Activated naive CD8-positive, alpha-beta T cell treated with anti-CD3 and anti-CD28 coated beads, Interleukin-2, amount 50 U/mL, for 16 hours (primary cell): Measurements from ENCODE around the gene SCYGR1.
"Not testable (repeated sequence)": the region's sequence is repeated elsewhere in the genome, so short reads cannot be mapped to it uniquely, and the experiment has no call there.

ENCODE experiments used
- DNase-seq: peaks from one replicate; pipeline ENCODE4 v3.0.0-alpha.2; 2020; ENCODE audit warnings: low read depth, low spot score

The SCYGR1 gene

DNA sequence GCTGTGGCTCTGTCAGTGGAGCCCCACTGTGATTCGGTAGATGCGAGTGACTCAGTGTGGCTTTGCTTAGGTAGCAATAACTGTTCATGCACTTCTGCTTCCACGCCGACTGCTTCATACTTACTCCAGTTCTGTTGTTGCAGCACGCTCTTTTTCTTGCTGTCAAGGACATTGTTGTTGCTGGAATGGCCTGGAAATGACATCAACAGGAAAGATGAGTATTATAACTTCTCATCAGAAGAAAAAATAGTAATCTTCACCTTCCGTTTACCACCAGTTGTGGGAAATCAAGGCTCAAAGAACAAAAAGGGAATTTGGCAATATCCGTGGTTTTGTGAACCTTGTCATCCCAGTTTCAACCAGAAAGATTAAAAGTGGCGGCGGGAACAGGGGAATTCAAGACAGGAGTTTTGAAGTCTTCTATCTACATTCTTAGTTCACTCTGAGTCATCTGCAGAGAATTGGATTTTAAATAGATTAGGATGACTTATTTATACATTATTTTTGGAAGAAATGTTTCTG, 16.9 kb downstream of the SCYGR1 start:
- DNase-seq = no peak

DNA sequence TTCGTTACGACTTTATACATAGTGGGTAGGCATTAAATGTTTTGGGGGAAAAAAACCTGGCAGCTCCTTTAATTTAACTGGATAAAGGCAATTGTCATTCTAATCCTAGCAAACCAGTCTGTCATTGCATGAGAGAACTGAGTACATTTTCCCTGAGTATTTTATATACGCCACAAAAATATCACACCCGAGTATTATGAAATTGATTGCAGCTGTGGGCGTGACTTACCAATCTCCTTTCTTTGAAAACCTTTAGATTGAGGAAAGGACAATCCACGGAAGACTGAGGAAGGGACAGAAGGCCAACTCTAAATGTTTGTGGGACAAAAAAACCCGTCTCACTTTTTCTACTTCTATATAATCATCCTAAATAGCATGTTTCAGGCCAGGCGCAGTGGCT, 17.7 kb downstream of the SCYGR1 start:
- no peak for DNase-seq

DNA sequence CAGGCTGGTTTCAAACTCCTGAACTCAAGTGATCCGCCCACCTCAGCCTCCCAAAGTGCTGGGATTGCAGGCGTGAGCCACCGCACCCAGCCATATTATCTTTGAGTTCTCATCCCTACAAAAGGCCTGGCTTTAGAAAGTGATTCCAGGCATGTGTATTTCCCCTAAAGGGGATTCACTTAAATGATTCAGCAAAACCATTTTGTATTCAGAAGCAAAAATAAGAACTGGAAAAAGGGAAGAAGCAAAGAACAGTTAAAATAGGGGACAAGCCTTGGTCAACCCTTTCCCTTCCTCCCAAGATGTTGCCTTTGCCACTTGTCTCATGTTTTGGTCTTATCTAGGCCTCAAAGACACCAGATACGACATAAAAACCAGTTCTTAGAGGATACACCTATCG, 19.2 kb downstream of the SCYGR1 start:
- DNase-seq = no peak

DNA sequence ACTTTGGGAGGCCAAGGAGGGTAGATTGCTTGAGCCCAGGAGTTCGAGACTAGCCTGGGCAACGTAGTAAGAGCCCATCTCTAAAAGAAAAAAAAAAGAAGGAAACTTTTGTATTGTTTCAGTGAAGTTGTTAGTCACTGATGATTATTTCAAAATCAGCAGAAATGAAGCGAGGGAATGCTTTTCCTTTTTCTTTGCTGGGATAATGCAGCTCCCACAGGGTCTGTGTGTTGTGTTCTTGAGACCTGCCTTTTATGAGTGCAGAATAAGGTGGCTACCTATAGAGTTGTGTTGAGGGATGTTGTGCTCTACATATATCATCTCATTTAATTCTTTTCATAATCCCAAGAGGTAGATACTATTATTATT, 20.3 kb downstream of the SCYGR1 start:
- no peak for DNase-seq

DNA sequence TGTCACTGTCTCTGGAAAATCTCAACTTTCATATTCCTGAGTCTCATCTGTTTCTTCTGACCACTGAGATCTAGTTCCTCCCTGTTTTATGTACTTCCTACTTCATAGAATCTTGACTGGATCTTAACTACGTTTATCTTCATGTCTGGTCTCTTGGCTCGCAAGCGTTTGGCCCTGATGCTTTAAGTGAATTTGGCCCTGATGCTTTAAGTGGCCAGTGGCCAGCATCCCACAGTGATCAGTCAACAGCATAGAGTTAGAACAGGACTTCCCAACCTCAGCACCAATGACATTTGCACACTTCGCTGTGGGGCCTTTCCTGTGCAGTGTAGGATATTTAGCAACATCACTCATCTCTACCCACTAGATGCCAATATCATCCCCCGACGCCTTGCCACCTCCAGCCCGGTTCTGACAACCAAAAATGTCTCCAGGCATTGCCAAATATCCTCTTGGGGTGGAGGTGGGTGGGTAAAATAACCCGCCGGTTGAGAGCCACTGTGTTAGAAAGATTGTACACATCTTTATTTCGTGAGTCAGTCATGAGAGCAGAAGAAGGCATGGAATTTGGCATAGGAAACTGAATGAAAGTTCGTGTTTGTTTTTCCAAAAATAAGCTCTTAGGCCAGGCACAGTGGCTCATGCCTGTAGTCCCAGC, 20.9 kb downstream of the SCYGR1 start:
- no peak for DNase-seq

DNA sequence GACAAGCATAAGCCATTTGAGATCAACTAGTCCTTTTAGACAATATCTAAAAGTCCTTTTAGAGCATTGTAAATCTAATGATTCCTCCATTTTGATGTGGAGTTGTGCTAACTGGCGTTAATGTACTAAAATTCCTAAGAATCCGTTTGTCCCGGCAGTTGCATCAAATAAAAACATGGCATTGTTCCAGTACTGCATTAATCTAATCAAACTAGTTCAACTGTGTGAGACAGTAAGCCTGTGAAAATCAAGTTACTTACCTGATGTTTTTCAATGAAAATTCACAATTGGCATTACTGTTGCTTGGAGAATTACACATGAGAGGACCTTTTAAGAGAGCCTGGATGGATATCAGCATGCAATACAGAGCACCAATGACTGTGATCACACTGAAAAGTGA, 21.9 kb downstream of the SCYGR1 start:
- no peak for DNase-seq

DNA sequence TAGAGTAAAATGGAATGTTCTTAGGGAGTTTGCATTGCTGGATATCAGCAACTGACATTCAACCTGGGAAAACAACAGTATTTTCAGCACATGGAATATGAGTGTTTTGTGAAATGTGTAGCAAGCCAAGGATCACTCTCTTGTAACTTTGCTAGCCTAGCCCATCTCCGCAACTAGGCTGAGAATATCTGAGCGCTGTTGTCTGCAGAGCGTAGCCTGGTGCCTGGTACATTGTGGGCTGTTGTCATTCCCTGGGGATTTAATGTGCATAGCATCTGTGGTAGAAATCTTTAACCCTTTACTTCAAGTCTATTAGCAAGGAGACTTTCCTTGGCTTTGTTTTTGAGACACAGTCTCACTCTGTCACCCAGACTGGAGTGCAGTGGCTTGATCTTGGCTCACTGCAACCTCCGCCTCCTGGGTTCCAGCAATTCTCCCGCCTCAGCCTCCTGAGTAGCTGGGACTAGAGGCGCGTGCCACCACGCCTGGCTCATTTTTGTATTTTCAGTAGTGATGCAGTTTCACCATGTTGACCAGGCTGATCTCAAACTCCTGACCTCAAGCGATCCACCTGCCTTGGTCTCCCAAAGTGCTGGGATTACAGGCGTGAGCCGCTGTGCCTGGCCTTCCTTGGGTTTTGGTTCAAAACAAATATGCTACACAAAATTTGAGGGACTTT, 23.0 kb downstream of the SCYGR1 start:
- DNase-seq = not testable (repeated sequence)

DNA sequence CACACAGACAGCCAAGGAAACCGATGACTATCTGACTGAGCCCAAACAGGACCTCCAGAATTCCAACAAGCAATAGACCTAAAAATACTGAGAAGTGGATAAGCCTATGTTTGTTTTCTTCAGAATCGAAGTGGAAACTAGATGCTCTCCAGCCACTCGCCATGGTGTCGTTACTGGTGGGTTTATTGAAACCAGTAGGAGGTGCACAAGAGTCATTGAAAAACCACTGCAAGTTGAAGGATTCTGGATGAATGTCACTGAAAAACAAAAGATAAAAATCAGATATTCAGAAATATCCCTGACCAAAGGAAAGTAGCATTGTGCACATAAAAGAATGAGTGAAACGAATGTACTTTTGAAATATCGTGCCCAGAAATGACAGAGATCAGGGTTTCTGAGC, 24.0 kb downstream of the SCYGR1 start:
- no peak for DNase-seq

DNA sequence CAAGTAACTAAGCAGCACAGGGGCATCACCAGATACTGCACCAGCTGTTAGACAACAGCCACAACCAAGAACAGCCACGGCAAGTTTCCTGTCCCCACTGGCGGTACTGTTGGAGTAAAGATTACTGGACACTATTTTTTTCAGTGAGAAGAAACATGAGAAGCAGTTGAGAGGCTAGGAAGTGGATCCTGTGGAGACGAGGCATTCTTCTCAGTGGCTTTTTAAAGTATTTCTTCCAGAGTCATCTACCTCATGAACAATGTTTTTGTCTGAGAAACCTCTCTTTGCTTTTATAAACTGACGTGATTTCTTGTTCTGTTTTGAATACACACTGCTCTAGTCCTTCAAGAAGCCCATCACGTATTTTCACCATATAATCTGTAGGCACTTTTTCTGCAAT, 27.4 kb downstream of the SCYGR1 start:
- no peak for DNase-seq

DNA sequence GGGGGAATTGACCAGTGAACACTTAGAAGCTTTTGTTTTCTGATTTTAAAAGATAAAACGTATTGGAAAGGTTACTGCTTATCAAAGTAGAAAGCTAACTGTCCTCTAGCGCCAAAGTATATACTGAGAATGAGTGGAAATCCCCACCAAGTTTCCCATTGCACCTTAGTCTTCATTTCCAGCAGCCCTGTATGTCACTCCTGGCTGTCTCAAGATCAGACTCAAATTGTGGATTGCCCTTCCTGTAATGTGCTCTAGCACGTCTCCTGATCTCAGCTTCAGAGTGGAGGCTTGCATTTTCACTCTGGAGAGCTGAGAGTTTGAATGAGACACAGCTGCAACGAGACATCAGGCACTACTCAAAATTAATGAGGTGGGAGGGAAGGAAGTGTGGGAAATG, 36.1 kb downstream of the SCYGR1 start:
- DNase-seq = no peak

DNA sequence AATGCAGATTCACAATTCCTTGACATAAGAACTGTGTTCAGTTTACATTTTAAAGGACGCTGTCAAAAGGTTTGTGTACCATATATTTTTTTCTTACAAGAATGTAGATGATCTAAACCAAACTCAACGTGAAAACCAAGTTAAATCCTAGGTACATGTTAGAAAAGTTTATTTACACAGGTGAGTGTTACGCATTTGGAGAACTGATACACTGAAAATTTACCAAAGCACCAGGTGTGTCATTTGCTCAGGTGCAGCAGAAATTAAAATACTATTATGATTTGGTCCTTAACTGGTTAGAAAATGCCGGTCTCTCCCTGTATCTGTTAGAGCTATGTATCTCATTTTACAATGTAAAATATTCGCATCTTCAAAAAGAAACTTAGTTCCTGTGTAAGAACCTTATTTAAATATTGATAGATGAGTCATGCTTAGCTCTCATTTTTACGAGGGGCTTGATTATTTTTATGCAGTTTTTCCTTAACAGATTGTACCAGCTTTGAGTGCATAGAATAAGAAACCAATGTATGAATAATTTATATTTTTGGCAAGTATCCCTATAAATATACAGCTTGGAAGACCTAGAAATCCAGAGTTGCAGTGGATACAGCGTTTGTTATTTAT, 37.6 kb downstream of the SCYGR1 start:
- DNase-seq = no peak

DNA sequence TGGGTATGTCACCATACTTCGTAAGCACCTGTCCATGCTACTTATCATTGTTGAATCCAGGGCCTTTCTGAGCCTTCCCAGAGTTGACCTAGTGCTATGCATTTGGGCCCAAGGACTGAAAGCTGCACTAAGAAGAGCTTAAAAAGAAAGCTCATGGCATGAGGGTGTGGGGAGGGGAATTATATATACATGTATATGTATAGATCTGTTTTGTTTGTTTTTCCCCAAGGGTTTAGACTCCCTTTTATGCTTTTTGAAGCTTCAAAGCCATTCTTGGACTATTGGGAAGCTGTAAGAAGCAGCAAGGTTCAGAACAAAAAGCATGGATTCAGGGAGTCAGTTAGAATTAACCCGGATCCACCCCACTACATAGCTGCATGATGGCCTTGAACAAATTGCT, 39.4 kb downstream of the SCYGR1 start:
- no peak for DNase-seq

DNA sequence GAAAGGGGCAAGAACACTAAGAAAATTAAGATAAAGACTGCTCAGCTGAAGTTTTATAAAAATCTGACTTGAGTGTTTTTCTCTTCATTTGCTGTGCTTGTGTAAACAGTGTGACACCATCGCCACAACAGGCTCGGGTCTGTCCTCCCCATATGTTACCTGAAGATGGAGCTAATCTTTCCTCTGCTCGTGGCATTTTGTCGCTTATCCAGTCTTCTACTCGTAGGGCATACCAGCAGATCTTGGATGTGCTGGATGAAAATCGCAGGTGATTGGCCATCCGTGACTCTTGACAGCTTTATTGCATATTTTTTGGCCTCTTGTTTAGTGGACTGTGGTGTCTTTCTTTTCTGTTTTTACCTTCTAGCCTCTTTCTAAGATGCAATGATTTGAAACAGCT, 40.6 kb downstream of the SCYGR1 start:
- DNase-seq = no peak

DNA sequence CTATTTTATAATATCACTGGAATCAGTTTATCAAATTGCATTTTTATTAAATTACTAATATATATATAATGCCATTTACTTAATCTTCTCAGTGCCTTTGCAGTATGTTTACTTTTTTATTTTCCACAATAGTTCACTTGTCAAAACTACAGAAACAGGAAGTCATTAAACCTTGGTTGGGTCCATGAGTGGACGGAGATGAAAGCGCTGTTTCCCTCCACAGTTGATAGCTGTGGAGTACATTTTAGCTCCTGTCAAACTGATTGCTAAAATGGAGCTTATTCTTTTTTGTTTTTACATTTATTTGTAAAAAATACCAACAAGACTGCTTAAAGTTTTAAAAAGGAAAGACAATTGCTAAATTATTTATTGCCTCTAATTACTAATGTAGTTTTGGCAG, 43.5 kb downstream of the SCYGR1 start:
- DNase-seq = no peak

DNA sequence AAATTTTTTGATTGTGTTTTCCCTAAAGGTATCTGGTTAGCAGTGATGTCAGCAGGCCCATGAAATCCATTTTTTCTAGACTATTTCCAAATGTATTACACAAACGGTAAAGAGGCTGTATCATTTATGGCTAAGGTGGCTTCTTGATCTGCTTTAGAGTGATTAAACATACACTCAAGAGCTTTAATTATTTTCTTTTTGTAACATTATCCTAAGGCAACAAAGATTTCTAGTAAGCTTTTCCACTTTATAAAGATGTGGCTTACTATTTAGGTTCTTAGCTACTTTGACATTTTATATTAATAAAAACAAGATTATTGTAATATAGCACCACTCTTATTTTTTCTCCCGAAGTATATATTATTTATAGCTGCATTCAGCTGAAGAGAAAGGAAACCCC, 46.2 kb downstream of the SCYGR1 start:
- no peak for DNase-seq

DNA sequence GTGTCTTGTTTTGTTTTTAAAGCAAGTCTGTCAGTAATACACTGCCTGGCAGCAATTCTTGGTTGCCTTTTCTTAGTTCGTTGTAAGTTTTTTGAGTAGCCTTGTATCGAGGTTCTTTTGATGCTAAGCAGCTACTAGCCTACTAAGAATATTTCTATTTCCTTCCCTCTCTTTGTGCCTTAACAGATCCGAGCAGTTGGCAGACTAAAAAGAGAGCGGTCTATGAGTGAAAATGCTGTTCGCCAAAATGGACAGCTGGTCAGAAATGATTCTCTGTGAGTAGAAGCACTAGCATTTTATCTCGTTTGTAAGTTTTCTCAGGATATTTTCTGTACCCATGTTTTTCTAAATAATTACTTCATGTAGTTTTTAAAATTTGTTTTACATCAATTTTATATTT, 47.6 kb downstream of the SCYGR1 start:
- DNase-seq = no peak

DNA sequence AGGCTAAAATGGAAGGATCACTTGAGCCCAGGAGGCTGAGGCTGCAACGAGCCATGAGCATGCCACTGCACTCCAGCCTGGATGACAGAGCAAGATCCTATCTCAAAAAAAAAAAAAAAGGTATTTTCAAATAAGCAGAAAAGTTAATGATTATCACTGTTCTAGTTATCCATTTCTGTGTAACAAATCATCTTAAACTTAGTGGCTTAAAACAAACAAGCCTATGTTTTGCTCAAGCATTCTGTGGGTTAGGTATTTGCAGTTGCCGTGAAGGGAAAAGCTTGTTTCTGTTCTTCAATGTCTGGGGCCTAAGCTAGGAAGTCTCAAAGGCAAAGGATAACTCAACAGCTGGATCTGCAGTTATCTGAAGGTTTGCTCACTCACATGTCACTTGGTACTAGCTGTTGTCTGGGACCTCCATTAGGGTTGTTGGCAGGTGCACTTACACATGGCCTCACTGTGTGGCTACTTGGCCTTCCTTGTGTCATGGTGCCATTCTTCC, 48.6 kb downstream of the SCYGR1 start:
- no peak for DNase-seq
